ENCODE measurements around the gene MAPKAP1. TPM values are rescaled to one million over a fixed set of nuclear protein-coding genes. Genes with fewer than 3 reads are reported as not detected.

MAPKAP1 gene
- total RNA-seq, 1 donor from 2014 or later = 67.3 TPM

DNA sequence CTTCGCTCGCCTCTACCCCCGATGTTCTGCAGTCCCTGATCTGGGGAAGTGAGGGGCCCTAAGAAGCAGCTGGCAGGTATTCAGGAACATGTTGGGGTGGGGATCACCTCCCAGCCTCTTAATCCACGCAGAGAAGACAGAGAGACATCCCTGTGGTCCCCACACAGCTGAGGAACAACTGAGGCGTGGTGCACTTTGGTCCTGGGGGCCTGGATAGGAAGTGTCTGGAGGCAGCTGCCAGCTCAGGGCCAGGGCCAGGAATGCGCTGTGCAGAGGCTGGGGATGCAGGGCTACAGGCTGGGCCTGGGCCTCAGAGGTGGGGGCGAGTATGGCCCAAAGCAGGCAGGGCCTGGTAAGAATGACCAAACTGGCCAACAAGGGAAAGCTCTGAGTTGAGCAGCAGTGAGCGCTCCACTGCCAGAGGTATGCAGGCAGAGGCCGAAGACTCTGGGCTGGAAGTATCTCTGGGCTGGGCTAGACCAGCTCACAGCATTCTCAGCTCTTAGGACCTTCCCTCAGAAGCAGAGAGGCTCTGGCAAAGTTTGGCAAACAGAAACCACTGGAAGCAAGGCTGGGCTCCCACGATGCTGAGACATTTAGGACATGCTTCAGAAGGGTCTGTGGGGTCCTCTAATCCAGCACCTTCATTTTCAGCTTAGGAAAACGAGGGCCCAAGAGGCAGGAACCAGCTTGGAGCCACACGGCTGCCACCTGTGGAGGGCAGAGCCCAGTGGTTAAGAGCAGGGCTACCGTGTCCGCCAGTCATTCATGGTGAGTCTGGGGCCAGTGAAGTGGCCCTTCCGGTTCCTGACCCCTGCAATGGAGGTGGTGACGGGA, 271.0 kb downstream of the MAPKAP1 start:
- Mint-ChIP-seq H3K4me1 (ENCODE audit: unreplicated experiment) (peaks cover 13% of the 10 kb centered on the region), H3K4me3 (no peak overlapping the region), H3K27me3 (no peaks in the 10 kb centered on the region), H3K36me3 (peaks cover under 1% of the 10 kb centered on the region), H3K27ac (no peak overlapping the region), H3K9me3 (no peaks in the 10 kb centered on the region)
- TF ChIP-seq, protein P1, sequence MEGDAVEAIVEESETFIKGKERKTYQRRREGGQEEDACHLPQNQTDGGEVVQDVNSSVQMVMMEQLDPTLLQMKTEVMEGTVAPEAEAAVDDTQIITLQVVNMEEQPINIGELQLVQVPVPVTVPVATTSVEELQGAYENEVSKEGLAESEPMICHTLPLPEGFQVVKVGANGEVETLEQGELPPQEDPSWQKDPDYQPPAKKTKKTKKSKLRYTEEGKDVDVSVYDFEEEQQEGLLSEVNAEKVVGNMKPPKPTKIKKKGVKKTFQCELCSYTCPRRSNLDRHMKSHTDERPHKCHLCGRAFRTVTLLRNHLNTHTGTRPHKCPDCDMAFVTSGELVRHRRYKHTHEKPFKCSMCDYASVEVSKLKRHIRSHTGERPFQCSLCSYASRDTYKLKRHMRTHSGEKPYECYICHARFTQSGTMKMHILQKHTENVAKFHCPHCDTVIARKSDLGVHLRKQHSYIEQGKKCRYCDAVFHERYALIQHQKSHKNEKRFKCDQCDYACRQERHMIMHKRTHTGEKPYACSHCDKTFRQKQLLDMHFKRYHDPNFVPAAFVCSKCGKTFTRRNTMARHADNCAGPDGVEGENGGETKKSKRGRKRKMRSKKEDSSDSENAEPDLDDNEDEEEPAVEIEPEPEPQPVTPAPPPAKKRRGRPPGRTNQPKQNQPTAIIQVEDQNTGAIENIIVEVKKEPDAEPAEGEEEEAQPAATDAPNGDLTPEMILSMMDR (conservative IDR thresholded peaks at IDR 0.05) = no peak
- DNase-seq (ENCODE audit: extremely low spot score, unreplicated experiment) = no peak

DNA sequence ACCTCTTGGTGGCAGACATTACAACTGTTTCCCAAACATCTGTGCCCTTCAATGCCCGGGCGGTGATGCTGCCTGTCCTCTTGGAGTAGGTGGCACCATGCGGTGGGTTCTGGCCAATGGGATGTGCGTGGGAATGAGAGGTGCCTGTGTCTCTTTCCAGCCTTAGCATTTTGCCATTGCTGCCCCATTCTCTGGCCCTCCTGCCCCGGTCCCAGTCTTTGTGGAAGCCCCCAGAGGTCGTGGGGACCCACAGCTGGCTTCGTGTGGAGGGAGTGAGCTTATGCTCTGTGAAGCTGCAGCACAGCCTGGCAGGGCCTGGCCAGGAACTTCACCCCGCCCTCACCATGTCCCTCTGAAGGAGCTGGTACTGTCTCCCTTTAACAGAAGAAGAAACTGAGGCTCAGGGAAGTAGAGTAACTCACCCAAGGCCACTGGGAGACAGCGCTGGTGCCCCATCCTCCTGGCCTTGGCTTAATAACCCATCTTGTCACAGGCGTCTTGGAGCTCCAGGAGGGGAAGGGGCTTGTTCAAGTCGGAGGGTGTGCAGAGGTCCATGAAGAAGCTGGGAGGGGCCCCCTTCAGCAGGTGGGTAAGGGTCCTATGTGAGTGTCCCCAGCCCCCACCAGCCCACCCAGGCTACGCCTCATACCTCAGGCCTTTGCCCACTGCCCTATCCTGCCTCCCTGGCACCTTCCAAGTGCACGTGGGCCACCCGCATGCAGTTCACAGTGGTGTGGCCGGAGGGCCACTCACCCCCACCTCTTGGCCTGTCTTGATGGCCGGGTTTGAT, 271.8 kb downstream of the MAPKAP1 start:
- Mint-ChIP-seq H3K4me1 (ENCODE audit: unreplicated experiment) (peaks cover 17% of the 10 kb centered on the region), H3K4me3 (no peak overlapping the region), H3K27me3 (no peaks in the 10 kb centered on the region), H3K36me3 (no peaks in the 10 kb centered on the region), H3K27ac (no peak overlapping the region), H3K9me3 (no peaks in the 10 kb centered on the region)
- TF ChIP-seq, protein P1 (conservative IDR thresholded peaks at IDR 0.05) = no peak
- DNase-seq (ENCODE audit: extremely low spot score, unreplicated experiment) = no peak

DNA sequence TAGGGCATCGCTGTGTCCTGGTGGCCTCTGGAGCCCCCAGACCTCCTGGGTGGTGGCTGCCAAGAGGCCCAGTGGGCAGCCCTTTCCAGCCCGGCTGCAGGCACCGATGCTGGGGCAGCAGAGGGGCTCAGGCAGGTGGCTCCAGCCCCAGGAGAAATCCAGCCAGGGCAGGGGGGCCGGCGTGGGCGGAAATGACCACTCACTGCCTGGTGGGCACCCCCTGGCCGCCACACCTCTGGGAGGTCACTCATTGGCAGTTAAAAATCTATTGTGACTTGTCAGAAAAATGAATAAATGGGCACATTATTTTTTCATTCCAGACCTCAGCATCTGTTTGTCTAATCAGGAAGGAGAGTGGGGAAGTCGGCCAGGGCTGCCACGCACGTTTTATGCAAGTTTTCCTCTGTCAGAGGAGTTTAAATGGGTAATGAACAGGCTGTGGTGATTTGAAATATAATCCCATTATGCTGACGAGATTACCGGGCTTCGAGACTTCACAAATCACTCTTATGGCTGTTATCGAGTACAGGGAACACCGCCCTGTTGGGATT, 273.5 kb downstream of the MAPKAP1 start:
- Mint-ChIP-seq H3K36me3 (no peaks in the 10 kb centered on the region), H3K9me3 (no peaks in the 10 kb centered on the region), H3K27me3 (no peaks in the 10 kb centered on the region), H3K4me1 (ENCODE audit: unreplicated experiment) (peaks cover 17% of the 10 kb centered on the region), H3K27ac (no peak overlapping the region), H3K4me3 (no peak overlapping the region)
- DNase-seq (ENCODE audit: extremely low spot score, unreplicated experiment) = no peak
- TF ChIP-seq, protein P1 (conservative IDR thresholded peaks at IDR 0.05) = no peak

DNA sequence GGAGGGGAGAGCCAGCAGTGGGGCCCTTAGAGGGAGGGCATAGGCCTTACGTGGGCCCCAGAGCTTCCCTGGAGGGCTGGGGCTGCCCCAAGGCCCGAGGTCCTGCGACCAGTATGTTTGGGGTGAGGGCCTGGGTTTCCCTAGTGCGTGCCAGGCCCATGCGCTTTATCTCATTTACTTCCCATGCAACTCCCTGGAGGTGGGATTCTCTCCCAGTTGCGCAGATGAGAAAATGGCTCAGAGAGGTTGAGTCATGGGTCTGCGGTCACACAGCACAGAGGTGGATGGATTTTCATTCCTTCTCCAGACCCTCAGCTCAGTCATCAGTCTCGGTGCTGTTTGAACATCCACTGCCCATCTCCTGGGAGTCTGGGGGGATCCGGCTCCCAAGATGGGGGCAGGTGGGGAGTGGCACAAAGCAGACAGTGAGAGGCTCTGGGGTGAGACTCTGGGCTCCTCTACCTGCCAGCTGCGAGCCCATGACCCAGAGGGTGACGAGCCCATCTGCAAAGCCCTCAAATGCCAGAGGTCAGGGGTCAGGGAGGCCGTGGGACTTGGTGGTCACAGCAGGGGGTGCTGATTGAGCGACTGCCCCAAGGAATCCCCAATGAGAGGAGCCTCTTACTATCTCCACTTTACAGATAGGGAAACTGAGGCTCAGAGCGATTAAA, 274.2 kb downstream of the MAPKAP1 start:
- DNase-seq (ENCODE audit: extremely low spot score, unreplicated experiment) = no peak
- Mint-ChIP-seq H3K9me3 (no peaks in the 10 kb centered on the region), H3K27me3 (no peaks in the 10 kb centered on the region), H3K36me3 (no peaks in the 10 kb centered on the region), H3K27ac (no peak overlapping the region), H3K4me3 (no peak overlapping the region), H3K4me1 (ENCODE audit: unreplicated experiment) (peaks cover 12% of the 10 kb centered on the region)
- TF ChIP-seq, protein P1 (conservative IDR thresholded peaks at IDR 0.05) = no peak

DNA sequence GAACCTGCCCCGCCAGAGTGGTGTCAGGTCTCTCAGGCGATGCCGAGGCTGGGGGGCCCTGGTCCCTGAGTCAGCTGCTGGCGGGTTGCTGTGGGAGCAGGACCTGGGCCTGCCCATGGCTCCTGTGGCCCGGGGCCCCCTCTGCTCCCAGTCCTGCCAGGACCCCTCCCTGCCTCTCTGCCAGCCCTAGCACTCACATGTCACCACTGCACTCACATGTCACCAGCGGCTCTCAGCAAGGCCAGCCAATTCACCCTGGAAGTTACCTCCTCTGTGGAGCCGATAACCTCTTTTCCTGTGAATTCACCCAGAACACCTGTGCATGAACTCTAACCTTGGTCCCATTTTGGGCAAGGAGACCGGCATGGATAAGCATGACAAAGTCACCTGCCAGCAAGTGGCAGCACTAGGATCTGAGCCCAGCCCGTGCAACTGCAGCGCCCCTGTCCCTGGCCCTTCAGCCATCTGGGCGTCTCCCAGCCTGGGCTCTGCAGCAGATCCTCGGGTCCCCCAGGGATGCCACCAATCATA, 275.2 kb downstream of the MAPKAP1 start:
- Mint-ChIP-seq H3K27ac (no peak overlapping the region), H3K9me3 (no peaks in the 10 kb centered on the region)

More for the DNA sequence above, 275.2 kb downstream of the MAPKAP1 start:
- DNase-seq (ENCODE audit: extremely low spot score, unreplicated experiment) = no peak
- H3K27me3 Mint-ChIP-seq = no peaks in the 10 kb centered on the region
- peaks cover 8% of the 10 kb centered on the region for H3K4me1 Mint-ChIP-seq (ENCODE audit: unreplicated experiment)
- no peak overlapping the region for H3K4me3 Mint-ChIP-seq
- no peaks in the 10 kb centered on the region for H3K36me3 Mint-ChIP-seq
- TF ChIP-seq, protein P1 (conservative IDR thresholded peaks at IDR 0.05) = no peak

All from type B pancreatic cell (in vitro differentiated cells).